HT-29 (cell line): ENCODE measurements around the gene LCMT1. TPM values are rescaled to one million over a fixed set of nuclear protein-coding genes. Genes with fewer than 3 reads are reported as not detected.
"Not testable (repeated sequence)": the region's sequence is repeated elsewhere in the genome, so short reads cannot be mapped to it uniquely, and the experiment has no call there.

Experiments
- DNase-seq: peaks from one replicate; pipeline ENCODE4 v3.0.0-alpha.2; 2015; ENCODE audit warnings: low spot score
- total RNA-seq: library from RNA; depleted of rRNA; stranded (reverse); fragments of >200 nt; shearing (Covaris generic); gene quantifications from 2 replicates; pipeline ENCODE4 v1.2.3, GENCODE V29; 2014

The LCMT1 gene
- total RNA-seq, 1 experiment from 2014 or later: 24.1 TPM

DNA sequence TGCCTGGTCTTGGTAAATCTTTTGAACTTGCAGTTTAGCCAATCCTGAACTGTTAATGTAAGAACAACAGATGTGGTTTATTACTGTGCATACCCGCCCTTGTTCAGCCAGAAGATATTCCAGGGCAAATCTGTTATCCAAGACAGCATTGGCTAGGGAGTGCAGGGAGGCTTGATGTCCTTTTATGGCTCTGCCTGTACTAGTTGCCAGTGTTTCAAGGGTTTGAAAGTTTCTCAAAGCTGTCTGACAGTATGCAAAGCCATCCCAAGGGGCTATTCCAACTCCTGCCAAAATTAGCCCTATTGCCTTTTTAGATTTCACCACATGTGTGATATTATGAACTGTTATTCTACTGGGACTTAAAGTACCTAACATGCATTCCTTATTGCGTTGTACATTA lies 30.1 kb downstream of the LCMT1 start:
- DNase-seq: no peak

DNA sequence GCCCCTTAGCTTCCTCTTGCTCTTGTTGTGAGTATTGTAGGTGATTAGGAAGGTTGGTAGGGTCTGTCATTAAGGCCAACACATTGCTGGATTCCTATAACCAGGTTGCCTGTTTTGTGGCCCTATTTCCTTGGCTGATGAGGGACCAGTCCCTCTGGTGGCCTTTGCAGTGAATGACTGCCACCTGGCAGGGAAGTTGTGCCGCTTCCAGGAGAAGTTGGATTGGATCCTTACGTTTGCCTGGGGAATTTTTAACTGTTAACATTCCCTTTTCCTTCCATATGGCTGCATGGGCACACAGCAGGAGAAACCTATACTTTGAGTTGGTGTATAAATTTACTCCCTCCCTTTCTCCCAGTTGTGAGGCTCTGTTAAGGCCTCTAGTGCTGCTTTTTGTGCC lies 32.4 kb downstream of the LCMT1 start:
- peak; percentile 34 for DNase-seq

DNA sequence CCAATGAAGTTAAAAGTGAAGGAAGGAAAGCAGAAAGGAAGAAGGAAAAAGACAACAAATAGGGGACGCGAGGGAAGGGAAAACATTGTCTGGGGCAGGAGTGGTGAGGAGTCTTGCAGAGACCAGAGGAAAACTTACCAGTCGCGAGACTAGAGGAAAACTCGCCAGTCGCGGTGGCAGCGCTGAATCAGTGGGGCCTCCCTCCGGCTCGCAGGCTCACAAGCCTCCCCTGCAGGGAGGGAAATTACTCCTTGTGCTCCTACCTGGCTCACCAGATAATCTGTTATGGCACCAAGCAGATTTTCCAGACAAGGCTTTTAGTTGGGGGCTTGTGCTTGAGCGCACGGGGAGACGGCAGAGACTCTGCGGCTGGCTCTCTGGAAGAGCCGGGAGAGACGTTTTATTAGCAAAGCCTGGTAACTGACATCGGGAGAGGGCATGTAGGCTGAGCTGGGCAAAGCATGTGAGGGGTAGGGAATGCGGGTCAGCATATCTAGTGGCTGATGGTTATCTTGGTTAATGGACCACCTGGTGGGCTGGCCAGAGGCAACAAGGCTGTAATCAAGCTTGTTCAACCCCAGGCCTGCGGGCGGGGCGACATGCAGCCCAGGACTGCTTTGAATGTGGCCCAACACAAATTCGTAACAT lies 37.1 kb downstream of the LCMT1 start:
- DNase-seq: no peak

DNA sequence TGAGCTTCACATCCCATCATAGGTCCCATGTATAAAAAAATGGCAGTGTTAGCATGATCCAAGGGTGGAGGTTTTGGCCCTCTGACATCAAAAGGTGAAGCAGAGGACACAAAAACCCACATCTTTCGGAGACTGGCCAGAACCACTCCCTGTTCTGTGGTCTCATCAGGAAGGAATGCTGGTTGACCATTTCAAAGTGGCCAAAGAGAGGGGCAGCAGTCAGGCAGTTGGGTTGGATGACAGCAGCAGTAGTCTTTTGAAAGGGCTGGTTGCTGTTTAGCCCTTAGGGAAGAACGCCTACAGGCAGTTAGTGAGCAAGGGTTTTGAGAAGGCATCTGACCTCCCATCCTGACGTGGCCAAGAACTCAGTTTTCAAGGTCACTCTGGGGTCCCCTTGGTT lies 40.5 kb downstream of the LCMT1 start:
- DNase-seq: no peak

DNA sequence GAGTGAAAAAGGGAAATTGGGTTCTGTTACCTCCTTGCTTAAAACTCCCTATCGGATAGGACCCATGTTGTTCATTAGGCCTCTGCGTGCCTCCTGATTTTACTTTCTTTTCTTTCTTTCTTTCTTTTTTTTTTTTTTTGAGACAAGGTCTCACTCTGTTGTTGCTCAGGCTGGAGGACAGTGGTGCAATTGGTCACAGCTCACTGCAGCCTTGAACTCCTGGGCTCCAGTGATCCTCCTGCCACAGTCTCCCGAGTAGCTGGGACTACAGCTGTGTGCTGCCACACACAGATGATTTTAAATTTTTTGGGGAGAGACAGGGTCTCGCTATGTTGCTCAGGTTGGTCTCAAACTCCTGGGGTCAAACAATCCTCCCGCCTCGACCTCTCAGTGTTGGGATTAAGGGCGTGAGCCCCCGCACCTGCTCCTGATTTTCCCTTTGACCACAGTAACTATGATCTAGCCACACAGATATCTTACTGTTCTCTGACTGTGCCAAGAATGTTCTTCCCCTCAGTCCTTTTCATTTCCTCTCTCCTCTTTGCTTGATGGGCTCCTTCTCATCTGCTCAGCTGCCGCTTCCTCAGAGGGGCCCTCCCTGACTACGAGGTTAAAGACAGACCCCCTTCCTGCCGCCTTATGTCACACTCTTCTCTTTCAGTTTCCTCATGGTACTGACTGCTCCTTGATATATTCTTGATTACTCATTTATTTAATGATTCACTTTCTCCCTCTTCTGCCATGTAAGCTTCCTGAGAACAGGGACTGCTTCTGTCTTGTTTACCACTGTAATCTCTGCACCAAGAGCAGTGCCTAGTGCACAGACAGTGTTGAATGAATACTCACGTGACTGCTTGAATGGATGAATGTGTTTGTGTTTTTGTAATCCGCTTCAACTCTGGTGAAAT lies 44.3 kb downstream of the LCMT1 start:
- no peak for DNase-seq

DNA sequence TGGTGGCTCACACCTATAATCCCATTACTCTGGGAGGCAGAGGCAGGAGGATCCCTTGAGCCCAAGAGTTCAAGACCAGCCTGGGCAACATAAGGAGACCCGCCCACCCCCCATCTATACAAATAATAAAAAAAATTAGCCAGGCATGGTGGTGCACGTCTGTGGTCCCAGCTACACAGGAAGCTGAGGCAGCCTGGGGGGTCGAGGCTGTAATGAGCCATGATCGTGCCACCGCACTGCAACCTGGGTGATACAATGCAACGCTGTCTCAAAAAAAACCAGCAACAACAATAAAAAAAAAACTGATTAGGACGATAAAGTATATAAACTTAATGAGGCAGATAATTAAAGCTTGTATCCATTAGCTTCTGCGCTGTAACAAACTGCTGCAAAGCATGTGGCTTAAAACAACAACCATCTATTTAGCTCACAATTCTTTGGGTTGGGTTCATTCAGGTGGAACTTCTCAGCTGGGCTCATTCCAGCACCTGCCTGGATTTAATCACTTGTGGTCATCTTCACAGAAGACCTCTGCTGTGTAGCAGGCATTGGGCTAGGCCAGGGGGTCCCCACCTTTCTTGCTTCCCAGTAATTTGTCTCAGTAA lies 45.8 kb downstream of the LCMT1 start:
- no peak for DNase-seq

DNA sequence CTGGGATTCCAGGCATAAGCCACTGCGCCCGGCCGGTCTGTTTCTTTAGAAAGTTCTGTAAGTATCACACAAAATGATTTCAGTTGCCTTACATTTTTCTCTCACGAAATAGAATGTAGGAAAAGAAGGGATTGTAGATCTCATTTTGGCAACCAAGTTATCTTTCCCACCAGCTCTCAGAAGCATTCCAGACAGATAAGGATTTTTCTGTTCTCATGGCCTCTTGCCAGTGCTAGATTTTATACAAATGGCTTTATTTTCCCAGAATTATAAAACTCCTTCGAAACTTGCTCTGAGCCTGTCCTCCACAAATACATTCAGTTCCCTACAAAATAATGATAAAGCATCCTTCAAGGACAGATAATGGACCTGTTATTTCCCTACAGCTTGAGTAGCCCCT lies 46.9 kb downstream of the LCMT1 start:
- DNase-seq: no peak

DNA sequence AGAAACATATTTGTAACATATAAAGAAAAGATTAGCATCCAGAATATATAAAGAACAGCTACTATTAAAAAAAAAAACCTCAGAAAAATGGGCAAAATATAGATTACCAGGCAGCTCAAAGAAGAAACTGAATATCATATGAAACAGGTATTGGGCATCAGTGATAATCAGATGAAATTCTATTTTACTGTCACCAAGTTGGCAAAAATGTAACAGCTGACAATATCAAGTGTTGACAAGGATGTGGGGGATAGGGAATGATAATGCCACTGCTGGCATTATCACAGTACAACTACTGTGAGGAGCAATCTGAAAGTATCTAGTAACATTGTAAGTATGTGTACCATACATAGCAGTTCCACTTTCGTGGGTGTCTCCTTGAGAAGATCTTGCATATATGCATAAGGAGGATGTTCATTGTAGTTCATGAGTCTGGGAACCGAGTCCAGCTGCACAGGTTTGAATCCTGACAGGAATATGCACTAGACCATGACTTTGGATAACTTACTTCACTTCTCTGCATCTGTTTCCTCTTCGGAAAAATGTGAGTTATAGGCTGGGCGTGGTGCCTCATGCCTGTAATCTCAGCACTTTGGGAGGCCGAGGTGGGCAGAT lies 50.3 kb downstream of the LCMT1 start:
- DNase-seq: no peak

DNA sequence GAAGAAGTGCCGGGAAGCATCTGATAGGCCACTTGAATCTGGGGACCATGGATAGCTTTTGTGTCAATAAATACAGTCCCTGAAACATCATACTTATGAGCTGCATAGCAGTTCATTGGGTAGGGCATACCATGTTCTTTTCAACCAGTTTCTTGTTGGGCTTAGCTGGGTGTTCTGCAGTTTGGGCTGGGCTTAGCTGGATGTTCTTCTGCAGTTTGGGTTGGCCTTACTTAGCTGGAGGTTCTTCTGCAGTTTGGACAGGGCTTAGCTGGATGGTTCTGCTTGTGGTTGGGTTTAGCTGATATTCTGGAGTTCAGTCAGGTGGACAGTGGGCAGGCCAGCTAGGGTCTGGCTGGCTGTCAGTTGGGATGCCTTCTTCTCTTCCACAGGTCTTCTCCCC lies 52.1 kb downstream of the LCMT1 start:
- DNase-seq: no peak

DNA sequence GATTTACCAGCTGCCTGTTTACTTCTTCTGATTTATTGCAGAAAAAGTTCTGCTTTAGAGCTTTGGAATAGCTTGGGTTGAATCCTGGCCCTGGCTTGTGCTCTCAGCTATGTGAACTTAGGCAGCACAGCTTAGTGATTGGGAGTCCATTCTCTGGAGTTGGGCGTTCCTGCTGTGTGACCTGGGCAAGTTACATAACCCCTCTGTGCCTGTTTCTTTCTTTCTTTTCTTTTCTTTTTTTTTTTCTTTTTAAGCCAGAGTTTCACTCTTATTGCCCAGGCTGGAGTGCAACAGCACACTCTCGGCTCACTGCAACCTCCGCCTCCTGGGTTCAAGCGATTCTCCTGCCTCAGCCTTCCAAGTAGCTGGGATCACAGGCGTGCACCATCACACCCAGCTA lies 53.7 kb downstream of the LCMT1 start:
- no peak for DNase-seq

DNA sequence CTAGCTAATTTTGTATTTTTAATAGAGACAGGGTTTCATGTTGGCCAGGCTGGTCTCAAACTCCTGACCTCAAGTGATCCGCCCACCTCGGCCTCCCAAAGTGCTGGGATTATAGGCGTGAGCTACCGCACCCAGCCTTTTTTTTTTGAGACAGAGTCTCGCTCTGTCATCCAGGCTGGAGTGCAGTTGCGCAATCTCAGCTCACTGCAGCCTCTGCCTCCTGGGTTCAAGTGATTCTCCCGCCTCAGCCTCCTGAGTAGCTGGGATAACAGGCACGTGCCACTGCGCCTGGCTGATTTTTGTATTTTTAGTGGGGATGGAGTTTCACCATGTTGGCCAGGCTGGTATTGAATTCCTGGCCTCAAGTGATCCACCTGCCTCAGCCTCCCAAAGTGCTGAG lies 56.4 kb downstream of the LCMT1 start:
- DNase-seq: not testable (repeated sequence)

DNA sequence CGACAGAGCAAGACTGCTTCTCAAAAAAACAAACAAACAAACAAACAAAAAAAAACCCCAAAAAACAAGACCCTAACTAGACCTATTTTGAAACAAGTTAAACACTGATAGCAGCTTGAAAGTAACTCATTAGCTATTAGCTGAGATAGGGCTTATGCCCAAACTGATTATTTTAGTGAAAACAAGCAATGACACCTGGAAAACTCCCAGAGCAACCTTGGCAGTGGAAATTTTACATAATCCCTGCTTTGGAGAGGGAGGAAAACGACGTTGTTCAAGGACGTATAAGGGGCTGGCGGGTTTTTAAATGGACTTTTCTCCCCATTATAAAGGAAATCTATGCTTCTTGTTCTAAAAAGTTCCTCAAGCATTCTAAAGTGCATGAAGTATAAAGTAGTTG lies 59.8 kb downstream of the LCMT1 start:
- no peak for DNase-seq

DNA sequence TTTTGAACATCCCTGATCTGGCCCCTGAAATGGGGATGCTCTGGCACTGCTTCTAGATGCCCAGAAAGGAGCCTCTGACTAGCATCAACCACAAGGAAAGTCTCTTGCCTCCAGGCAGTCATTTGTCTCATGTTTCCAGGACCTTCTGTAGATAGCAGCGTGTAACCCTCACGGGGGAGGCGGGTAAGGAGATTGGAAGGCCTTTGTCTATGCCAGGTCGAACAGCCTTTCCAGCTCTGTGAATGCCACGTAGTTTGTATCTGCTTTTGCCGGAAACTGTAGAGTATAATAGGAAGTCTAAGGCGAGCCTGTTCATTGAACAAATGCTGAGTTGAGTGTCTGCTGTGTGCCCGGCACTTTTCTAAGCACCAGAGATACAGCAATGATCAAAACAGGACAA lies 61.3 kb downstream of the LCMT1 start:
- no peak for DNase-seq

DNA sequence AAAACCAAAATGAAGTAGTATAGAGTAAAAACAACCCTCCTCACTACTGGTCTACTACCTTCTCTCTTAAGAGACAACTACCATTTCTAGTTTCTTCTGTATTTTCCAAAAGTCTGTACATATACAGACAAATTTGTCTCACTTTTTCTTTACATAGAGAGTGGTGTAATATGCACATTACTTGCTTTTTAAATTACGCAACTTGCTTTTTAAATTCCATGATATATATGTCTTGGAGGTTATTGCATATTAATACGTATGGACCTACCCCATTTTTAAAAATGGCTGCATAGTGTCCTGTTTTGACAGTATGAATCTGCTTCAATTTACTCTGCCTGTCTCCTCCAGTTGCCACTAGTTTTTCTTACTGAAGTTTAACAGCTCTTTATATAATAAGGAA lies 62.7 kb downstream of the LCMT1 start:
- no peak for DNase-seq

DNA sequence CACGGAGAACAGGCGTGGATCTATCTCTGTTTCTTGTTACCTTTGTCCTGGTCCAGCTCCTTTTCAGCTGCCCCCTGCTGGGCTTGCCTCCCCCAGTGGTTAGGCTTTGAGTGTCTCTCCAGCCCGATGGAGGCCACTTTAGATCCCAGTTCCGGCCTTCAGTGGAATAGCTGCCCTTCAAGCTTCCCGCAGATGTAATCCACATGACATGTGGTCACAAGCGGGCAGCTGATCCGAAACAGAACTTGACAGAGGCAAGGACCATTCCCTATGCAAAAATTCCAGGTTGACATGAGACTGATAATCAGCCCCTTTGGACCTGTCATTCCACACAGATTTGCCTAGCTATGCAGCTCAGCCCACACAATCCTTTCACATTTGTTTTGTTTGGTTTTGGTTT lies 64.6 kb downstream of the LCMT1 start:
- no peak for DNase-seq

DNA sequence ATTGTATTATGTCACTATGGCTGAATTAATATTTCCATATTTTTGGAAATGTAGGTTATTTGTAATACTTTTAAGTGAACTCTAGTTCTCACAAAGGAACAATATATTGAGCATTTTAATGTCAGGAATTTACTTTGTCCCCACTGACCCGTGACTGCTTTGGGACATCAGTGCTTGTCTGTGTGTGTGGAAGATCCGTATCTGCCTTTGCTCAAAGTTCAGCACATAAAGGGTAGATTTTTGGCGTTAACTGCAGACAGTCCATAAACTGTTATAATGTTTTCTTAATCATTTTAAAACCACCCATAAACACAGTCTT lies 65.9 kb downstream of the LCMT1 start:
- DNase-seq: no peak

DNA sequence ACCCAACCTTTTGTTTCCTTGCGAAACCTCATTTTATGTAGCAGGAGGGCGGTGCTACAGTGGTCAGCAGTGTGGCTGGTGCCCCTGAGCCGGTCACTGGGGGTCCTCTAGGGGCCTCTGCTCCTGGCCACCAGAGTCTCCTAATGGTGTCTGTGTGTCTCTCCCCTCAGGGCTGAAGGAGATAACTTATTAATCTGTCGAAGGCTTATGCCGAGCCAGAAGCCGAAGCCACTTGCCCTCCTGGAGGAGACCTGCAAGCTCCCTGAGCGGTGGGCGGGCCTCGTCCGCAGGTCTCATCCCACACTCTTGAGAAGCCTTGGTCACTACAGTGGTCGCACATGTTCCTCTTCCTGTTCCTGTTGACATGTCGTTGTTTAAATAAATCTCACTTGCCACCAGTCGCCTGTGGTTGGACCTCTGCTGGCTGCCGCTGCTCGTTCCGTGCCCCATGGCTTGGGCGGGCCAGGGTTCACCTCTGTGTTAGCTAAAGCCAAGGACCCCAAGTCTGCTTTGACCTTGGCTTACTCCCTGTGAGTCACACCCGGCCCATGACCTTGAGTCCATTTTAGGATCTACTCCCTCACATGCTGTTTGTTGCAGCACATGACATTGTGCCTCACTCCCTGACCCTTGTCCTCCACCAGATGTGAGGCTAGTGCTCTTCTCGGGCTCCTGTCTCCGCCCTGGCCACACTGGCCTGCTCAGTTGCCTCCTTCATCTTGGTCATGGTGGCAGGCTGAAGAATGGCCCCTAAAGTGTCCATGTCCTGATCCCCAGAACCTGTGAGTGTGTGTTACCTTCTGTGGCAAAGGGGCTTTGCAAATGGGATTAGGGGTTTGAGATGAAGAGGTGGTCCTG lies 66.5 kb downstream of the LCMT1 start:
- DNase-seq: no peak

DNA sequence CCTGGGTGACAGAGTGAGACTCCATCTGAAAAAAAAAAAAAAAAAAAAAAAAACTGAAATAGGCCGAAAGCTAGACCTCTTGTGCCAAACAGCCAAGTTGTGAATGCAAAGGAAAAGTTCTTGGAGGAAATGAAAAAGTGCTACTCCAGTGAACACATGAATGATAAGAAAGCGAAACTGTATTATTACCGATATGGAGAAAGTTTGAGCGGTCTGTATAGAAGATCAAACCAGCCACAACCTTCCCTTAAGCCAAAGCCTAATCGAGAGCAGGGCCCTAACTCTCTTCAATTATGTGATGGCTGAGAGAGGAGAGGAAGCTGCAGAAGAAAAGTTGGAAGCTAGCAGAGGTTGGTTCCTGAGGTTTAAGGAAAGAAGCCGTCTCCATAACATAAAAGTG lies 69.7 kb downstream of the LCMT1 start:
- DNase-seq: not testable (repeated sequence)

DNA sequence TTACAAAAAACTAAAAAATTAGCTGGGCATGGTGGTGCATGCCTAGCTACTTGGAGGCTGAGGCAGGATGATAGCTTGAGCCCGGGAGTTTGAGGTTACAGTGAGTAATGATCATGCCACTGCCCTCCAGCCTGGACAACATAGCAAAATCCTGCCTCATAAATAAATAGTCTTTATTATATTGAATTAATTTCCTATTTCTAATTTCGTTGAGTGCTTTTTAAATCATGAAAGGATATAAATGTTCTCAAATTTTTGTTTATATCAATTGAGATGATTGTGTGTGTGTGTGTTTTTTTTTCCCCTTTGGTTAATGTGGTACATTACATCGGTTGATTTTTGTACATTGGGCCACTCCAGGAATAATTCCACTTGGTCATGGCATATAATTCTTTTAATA lies 73.2 kb downstream of the LCMT1 start:
- no peak for DNase-seq

DNA sequence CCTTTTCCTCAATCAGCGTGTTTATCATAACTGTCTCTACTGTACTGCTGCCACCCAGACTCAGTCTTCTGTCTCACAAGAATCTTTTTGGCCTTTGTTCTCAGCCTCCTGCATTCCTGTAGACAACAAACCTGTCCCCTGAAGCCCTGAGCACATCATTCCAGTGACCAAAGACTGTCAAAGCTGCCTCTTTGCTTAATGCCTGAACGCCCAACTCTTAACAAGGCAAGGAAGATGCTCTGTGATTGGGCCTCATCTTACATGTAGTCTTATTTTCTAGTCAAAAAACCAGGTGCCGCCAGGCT lies 75.9 kb downstream of the LCMT1 start:
- DNase-seq: no peak

DNA sequence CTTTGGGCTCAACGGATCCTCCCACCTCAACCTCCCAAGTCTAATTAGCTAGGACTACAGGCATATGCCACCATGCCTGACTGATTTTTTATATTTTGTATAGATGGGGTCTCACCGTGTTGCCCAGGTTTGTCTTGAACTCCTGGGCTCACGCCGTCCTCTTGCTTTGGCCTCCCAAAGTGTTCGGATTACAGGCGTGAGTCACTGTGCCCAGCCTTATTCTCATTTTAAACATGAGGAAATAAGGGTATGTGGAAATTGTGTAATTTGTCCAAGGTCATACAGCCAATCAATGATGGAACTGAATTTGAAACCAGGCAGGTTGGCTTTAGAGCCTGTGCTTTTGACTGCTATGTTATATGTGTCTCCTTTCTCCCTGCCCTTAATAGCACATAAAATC lies 77.8 kb downstream of the LCMT1 start:
- DNase-seq: no peak

DNA sequence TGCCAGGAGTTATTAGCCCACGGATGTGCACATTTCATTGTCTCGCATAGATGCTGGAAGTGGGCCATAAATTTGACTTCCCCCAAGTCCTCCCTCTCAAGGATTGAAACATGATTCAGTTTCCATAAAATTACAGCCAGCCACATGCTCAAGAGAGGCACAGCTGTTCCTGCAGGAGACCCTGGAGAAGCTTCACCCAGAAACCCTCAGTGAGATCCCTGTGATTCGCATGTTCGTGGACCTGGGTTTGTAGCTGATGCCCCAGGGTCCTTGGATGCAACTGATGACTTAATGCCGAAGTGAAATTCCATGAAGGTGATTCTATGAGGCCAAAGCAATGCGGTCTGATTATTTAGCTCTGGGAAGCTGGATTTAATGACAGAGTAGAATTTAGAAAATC lies 80.6 kb downstream of the LCMT1 start:
- no peak for DNase-seq
